ENCODE data around the gene MAP3K5.

Gene MAP3K5

DNA sequence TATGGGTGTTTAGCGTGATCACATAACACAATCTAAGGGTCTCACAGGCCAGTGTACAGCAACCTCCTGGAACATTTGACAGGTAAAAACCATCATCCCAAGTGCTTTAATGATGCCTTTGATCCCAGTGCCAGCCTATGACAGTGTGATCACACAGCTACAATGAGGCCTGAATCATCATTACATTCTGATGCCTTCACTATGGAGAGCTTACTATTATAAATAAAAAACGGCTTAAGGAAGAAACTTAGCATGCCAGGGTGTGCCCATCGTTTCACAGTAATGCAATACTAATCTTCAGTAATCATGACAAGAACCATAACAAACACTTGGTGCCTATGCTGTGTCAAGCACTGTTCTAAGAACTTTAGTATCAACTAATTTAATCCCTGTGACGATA lies 253.4 kb downstream of the MAP3K5 start:
- Histone ChIP-seq H3K27me3 (ENCODE audit: insufficient read depth, low read length) (no peaks in the 10 kb centered on the region), H3K4me2 (ENCODE audit: low read length) (no peak overlapping the region), H2BK5ac (ENCODE audit: low read depth, low read length, poor library complexity) (no peak overlapping the region), H3K27ac (ENCODE audit: low read depth, low read length) (no peak overlapping the region), H3K9ac (ENCODE audit: low read length) (no peak overlapping the region), H2BK12ac (ENCODE audit: low read length) (no peak overlapping the region), H3K14ac (ENCODE audit: low read length) (no peak overlapping the region), H3K23ac (ENCODE audit: low read length) (no peak overlapping the region), H3K79me2 (ENCODE audit: control insufficient read depth, insufficient read depth, low read length, poor library complexity) (peaks cover 3% of the 10 kb centered on the region), H3K4me3 (ENCODE audit: low read depth, low read length) (no peak overlapping the region), H2AFZ (ENCODE audit: insufficient read depth, low read length, poor library complexity) (no peak overlapping the region), H4K8ac (ENCODE audit: low read depth, low read length) (no peak overlapping the region), H3K4me1 (ENCODE audit: control insufficient read depth in 1 of 2, insufficient read depth in 2 of 2, low read length in 2 of 2) (peaks cover 0 to 3% of the 10 kb centered on the region in 2 experiments), H3K79me1 (ENCODE audit: low read length) (no peaks in the 10 kb centered on the region), H2AK5ac (ENCODE audit: low read length) (no peak overlapping the region), H3K18ac (ENCODE audit: low read length) (no peak overlapping the region), H4K91ac (ENCODE audit: low read depth, low read length) (no peak overlapping the region), H3K4ac (ENCODE audit: low read depth, low read length) (peak overlapping the region; percentile 62), H2BK120ac (ENCODE audit: insufficient read depth, low read length, poor library complexity) (no peak overlapping the region), H3K9me3 (ENCODE audit: insufficient read depth, low read depth, low read length) (no peaks in the 10 kb centered on the region), H4K12ac (ENCODE audit: low read depth, low read length) (no peak overlapping the region), H3K36me3 (ENCODE audit: control insufficient read depth in 1 of 2, insufficient read depth in 2 of 2, low read length in 2 of 2) (peaks cover 0 to 2% of the 10 kb centered on the region in 2 experiments)
- no peak for DNase-seq
- no CpG with 5 or more reads among the region's 4 CpGs for WGBS (ENCODE audit: extremely low coverage, insufficient coverage, insufficient read length)

DNA sequence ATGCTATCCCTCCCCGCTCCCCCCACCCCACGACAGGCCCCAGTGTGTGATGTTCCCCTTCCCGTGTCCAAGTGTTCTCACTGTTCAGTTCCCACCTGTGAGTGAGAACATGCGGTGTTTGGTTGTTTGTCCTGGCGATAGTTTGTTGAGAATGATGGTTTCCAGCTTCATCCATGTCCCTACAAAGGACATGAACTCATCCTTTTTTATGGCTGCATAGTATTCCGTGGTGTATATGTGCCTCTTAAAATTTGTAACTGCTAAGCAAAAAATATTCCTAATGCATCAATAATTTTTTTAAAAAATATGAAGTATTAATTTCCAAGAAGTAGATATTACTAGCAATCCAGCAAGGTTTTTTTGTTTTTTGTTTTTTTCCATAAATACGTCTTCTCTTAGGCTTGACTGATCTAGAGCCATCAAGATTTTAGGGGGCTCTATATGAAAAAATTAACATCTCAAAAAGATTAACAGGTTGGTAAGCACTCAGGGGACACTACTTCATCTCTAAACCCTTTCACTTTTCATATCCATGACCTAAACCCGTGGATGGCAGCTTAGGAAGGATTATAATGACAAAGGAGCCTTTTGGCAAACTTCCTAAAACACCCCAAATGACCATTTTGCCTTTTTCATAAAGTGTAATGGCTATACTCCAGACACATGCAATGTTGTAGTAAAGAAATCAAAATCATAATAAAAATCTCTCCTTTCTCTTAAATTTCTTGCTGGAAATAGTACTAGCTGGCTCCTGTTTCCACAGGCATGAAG lies 256.2 kb downstream of the MAP3K5 start:
- Histone ChIP-seq H3K18ac (ENCODE audit: low read length) (no peak overlapping the region), H3K4me3 (ENCODE audit: low read depth, low read length) (no peak overlapping the region), H3K4me1 (ENCODE audit: control insufficient read depth in 1 of 2, insufficient read depth in 2 of 2, low read length in 2 of 2) (peaks cover 0 to 3% of the 10 kb centered on the region in 2 experiments), H2BK12ac (ENCODE audit: low read length) (no peak overlapping the region), H2BK5ac (ENCODE audit: low read depth, low read length, poor library complexity) (no peak overlapping the region), H2AK5ac (ENCODE audit: low read length) (no peak overlapping the region), H4K91ac (ENCODE audit: low read depth, low read length) (no peak overlapping the region), H3K4ac (ENCODE audit: low read depth, low read length) (no peak overlapping the region), H3K9ac (ENCODE audit: low read length) (no peak overlapping the region), H3K23ac (ENCODE audit: low read length) (no peak overlapping the region), H4K12ac (ENCODE audit: low read depth, low read length) (no peak overlapping the region), H3K79me2 (ENCODE audit: control insufficient read depth, insufficient read depth, low read length, poor library complexity) (peaks cover 5% of the 10 kb centered on the region), H2AFZ (ENCODE audit: insufficient read depth, low read length, poor library complexity) (no peak overlapping the region), H3K27ac (ENCODE audit: low read depth, low read length) (no peak overlapping the region), H3K27me3 (ENCODE audit: insufficient read depth, low read length) (no peaks in the 10 kb centered on the region), H3K36me3 (ENCODE audit: control insufficient read depth in 1 of 2, insufficient read depth in 2 of 2, low read length in 2 of 2) (peaks cover 0 to 2% of the 10 kb centered on the region in 2 experiments), H4K8ac (ENCODE audit: low read depth, low read length) (no peak overlapping the region), H3K14ac (ENCODE audit: low read length) (no peak overlapping the region), H3K9me3 (ENCODE audit: insufficient read depth, low read depth, low read length) (no peaks in the 10 kb centered on the region), H3K79me1 (ENCODE audit: low read length) (no peaks in the 10 kb centered on the region), H2BK120ac (ENCODE audit: insufficient read depth, low read length, poor library complexity) (no peak overlapping the region), H3K4me2 (ENCODE audit: low read length) (no peak overlapping the region)
- no CpG with 5 or more reads among the region's 8 CpGs for WGBS (ENCODE audit: extremely low coverage, insufficient coverage, insufficient read length)
- DNase-seq, result no peak

DNA sequence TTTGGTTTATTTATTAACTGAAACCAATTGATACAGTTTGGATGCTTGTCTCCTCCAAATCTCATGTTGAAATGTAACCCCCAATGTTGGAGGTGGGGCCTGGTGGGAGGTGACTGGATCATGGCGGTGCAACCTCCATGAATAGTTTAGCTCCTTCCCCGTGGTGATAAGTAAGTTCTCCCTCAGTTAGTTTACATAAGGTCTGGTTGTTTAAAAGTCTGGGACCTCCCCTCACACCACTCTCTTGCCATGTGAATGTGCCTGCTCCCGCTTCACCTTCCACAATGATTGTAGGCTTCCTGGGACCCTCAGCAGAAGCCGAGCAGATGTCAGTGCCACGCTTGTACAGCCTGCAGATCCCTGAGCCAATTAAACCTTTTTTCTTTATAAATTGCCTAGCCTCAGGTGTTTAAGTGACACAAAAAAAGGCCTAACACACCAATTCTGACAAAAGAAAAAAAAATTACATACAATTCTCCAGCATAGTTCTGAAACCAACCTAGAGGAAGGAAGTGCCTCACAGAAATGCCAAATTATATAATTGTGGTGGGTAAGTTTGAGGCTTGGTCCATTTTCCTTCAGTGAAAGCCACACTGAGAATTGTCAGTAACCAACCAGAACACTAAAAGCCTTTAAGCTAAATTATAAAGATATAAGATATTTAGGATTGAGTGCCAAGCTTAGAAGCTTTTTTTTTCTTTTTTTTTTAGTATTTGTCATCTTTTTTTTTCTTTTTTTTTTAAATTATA lies 257.1 kb downstream of the MAP3K5 start:
- Histone ChIP-seq H4K12ac (ENCODE audit: low read depth, low read length) (no peak overlapping the region), H3K18ac (ENCODE audit: low read length) (no peak overlapping the region), H2BK12ac (ENCODE audit: low read length) (no peak overlapping the region), H3K79me2 (ENCODE audit: control insufficient read depth, insufficient read depth, low read length, poor library complexity) (peaks cover 5% of the 10 kb centered on the region), H3K27me3 (ENCODE audit: insufficient read depth, low read length) (no peaks in the 10 kb centered on the region), H3K4ac (ENCODE audit: low read depth, low read length) (no peak overlapping the region), H3K9me3 (ENCODE audit: insufficient read depth, low read depth, low read length) (no peaks in the 10 kb centered on the region), H4K91ac (ENCODE audit: low read depth, low read length) (no peak overlapping the region), H3K4me3 (ENCODE audit: low read depth, low read length) (no peak overlapping the region), H3K79me1 (ENCODE audit: low read length) (no peaks in the 10 kb centered on the region), H2BK120ac (ENCODE audit: insufficient read depth, low read length, poor library complexity) (no peak overlapping the region), H3K14ac (ENCODE audit: low read length) (no peak overlapping the region), H3K9ac (ENCODE audit: low read length) (no peak overlapping the region), H2AK5ac (ENCODE audit: low read length) (no peak overlapping the region), H2BK5ac (ENCODE audit: low read depth, low read length, poor library complexity) (no peak overlapping the region), H4K8ac (ENCODE audit: low read depth, low read length) (no peak overlapping the region), H2AFZ (ENCODE audit: insufficient read depth, low read length, poor library complexity) (no peak overlapping the region), H3K36me3 (ENCODE audit: control insufficient read depth in 1 of 2, insufficient read depth in 2 of 2, low read length in 2 of 2) (peaks cover 0 to 2% of the 10 kb centered on the region in 2 experiments), H3K4me1 (ENCODE audit: control insufficient read depth in 1 of 2, insufficient read depth in 2 of 2, low read length in 2 of 2) (peaks cover 0 to 3% of the 10 kb centered on the region in 2 experiments), H3K27ac (ENCODE audit: low read depth, low read length) (no peak overlapping the region), H3K4me2 (ENCODE audit: low read length) (no peak overlapping the region), H3K23ac (ENCODE audit: low read length) (no peak overlapping the region)
- WGBS (ENCODE audit: extremely low coverage, insufficient coverage, insufficient read length), result no CpG with 5 or more reads among the region's 5 CpGs
- no peak for DNase-seq

DNA sequence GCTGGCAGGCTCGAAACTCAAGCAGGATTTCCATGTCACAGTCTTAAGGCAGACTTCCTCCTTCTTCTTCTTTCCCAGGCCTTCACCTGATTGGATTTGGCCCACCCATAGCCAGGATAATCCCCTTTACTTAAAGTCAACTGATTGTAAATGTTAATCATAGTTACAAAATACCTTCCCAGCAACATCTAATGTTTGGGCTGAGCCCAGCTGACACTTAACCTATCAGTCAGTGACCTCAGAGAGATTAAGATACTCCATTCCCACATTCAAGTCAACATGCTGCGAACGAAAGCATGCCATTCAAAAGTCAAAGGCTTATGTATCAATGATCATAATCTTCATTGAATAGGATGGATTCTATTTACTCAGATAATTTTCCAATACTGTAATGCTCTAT lies 258.0 kb downstream of the MAP3K5 start:
- H3K23ac ChIP-seq (ENCODE audit: low read length), result no peak overlapping the region
- H3K79me1 ChIP-seq (ENCODE audit: low read length), result no peaks in the 10 kb centered on the region
- no peak overlapping the region for H3K14ac ChIP-seq (ENCODE audit: low read length)
- H3K4me1 ChIP-seq (ENCODE audit: control insufficient read depth in 1 of 2, insufficient read depth in 2 of 2, low read length in 2 of 2), result no peaks in the 10 kb centered on the region
- H2BK12ac ChIP-seq (ENCODE audit: low read length), result no peak overlapping the region
- no peak overlapping the region for H3K18ac ChIP-seq (ENCODE audit: low read length)
- H4K8ac ChIP-seq (ENCODE audit: low read depth, low read length), result no peak overlapping the region
- no peaks in the 10 kb centered on the region for H3K9me3 ChIP-seq (ENCODE audit: insufficient read depth, low read depth, low read length)
- WGBS (ENCODE audit: extremely low coverage, insufficient coverage, insufficient read length), result no CpG with 5 or more reads among the region's 3 CpGs
- no peak overlapping the region for H3K4me3 ChIP-seq (ENCODE audit: low read depth, low read length)
- no peak for DNase-seq
- H4K12ac ChIP-seq (ENCODE audit: low read depth, low read length), result no peak overlapping the region
- H4K91ac ChIP-seq (ENCODE audit: low read depth, low read length), result no peak overlapping the region
- no peak overlapping the region for H2BK120ac ChIP-seq (ENCODE audit: insufficient read depth, low read length, poor library complexity)
- no peak overlapping the region for H2BK5ac ChIP-seq (ENCODE audit: low read depth, low read length, poor library complexity)
- H2AFZ ChIP-seq (ENCODE audit: insufficient read depth, low read length, poor library complexity), result no peak overlapping the region
- H2AK5ac ChIP-seq (ENCODE audit: low read length), result no peak overlapping the region
- no peak overlapping the region for H3K9ac ChIP-seq (ENCODE audit: low read length)
- no peak overlapping the region for H3K4me2 ChIP-seq (ENCODE audit: low read length)
- H3K36me3 ChIP-seq (ENCODE audit: control insufficient read depth in 1 of 2, insufficient read depth in 2 of 2, low read length in 2 of 2), result peaks cover 0 to 2% of the 10 kb centered on the region in 2 experiments
- H3K4ac ChIP-seq (ENCODE audit: low read depth, low read length), result no peak overlapping the region
- H3K27ac ChIP-seq (ENCODE audit: low read depth, low read length), result no peak overlapping the region
- no peaks in the 10 kb centered on the region for H3K27me3 ChIP-seq (ENCODE audit: insufficient read depth, low read length)
- peaks cover 3% of the 10 kb centered on the region for H3K79me2 ChIP-seq (ENCODE audit: control insufficient read depth, insufficient read depth, low read length, poor library complexity)

Data from trophoblast cell (in vitro differentiated cells and primary cell).